Brain microvascular endothelial cell (primary cell): Measurements from ENCODE around the gene LITAFD.
"Not testable (repeated sequence)": the region's sequence is repeated elsewhere in the genome, so short reads cannot be mapped to it uniquely, and the experiment has no call there.

Source experiments
- DNase-seq: peaks from one replicate; pipeline ENCODE4 v3.0.0-alpha.2; 2020
- H3K27ac ChIP-seq: fragments of 250-450 bp; sonication (Bioruptor Pico); 2 replicates; pipeline ENCODE4 v1.5.1; 2020; ENCODE audit warnings: mild to moderate bottlenecking, moderate library complexity
- H3K27me3 ChIP-seq: fragments of 250-450 bp; sonication (Bioruptor Pico); replicated peaks from 2 replicates; pipeline ENCODE4 v1.5.1; 2020; ENCODE audit warnings: mild to moderate bottlenecking
- H3K36me3 ChIP-seq: fragments of 250-450 bp; sonication (Bioruptor Pico); replicated peaks from 2 replicates; pipeline ENCODE4 v1.5.1; 2020; ENCODE audit warnings: mild to moderate bottlenecking
- H3K4me3 ChIP-seq: 2 replicates; pipeline ENCODE4 v1.5.1; 2011; ENCODE audit warnings: low read depth, mild to moderate bottlenecking, control low read depth, low read length, moderate library complexity
- CTCF ChIP-seq: IDR thresholded peaks from 2 replicates; pipeline ENCODE4 v1.5.1; 2011; ENCODE audit warnings: low read depth, mild to moderate bottlenecking, moderate library complexity, low read length, control low read depth, inconsistent platforms; ENCODE audit errors: missing control alignments
- in situ Hi-C: cut with HindIII; loops from 2 replicates; pipeline ENCODE4 v1.10.0; 2017; ENCODE audit warnings: low sequenced_read_pairs, low pct_ligation_motif_present

Gene LITAFD

DNA sequence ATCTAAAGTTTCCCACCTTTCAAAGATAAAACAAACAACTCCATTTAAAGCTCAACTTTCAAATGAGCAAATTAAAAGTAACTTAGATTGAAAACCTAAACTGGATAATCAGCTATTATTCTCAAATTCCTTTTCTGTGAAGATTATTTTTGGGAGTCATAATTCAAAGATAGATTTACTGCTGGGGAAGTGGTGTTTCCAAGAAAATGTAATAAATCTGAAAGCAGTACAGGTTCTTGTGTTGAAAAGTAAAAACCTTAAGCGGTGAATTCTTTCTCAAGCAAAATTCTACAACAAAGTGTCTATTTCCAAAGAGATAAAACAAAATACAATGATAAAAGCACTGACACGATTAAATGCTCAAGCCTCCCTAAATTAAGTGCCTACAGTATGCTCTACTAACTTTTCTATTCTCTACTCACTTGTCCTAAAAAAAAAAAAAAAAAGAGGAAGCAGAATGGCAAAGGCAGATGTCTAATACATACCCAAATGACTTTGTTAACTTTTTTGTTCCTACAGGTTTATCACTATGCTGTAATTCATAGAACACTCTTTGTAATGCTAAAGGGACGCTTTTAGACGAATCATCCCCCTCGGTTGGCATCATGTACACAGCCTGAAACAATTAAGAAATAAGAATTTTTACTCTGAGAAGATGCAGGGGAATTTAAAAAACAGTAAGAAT is 34.5 kb downstream of the LITAFD start:
- TF ChIP-seq CTCF, result no peak
- no peak overlapping the region for H3K27ac ChIP-seq
- peaks cover 65% of the 10 kb centered on the region for H3K36me3 ChIP-seq
- DNase-seq, result no peak
- no peak overlapping the region for H3K4me3 ChIP-seq
- no peaks in the 10 kb centered on the region for H3K27me3 ChIP-seq
- in situ Hi-C loops, result no loop called here

- H3K27ac ChIP-seq, H3K4me3 ChIP-seq, in situ Hi-C loops, DNase-seq, H3K27me3 ChIP-seq: not testable (repeated sequence)
- peaks cover 65% of the 10 kb centered on the region for H3K36me3 ChIP-seq
These were observed 35.2 kb downstream of the LITAFD start for GRCh38 chr16:8917336-8917735.

- Histone ChIP-seq H3K36me3 (peaks cover 56% of the 10 kb centered on the region), H3K27ac (no peak overlapping the region), H3K4me3 (no peak overlapping the region), H3K27me3 (no peaks in the 10 kb centered on the region)
- in situ Hi-C loops, result no loop called here
- DNase-seq, result no peak
- no peak for TF ChIP-seq CTCF
These were observed 37.2 kb downstream of the LITAFD start for GRCh38 chr16:8919089-8919933.

DNA sequence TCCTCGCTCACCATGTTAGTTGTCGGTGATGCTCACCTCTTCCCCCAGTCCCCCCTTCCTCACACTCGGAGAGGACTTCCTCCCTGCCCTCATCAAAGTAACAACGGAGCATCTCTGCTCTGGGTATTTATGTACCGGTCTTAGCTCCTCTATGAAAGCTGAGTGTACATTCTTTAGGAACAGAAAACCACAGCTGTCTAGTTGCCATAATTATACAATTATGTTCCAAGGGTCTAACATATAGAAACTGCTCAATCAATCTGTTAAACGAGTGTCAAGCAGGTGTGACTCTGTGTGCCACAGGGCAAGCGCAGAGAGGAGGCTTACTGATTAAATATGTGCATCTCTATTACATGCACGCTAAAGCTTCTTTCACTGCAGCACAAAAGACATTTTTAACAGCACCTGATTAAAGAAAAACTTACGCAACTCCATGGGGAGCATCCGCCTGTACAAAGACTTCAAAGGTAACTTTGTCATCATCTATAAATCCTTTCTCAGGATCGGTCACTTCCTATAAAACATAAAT is 37.8 kb downstream of the LITAFD start:
- no peaks in the 10 kb centered on the region for H3K27me3 ChIP-seq
- no peak for DNase-seq
- H3K4me3 ChIP-seq, result no peak overlapping the region
- no peak overlapping the region for H3K27ac ChIP-seq
- peaks cover 57% of the 10 kb centered on the region for H3K36me3 ChIP-seq
- in situ Hi-C loops, result no loop called here
- no peak for TF ChIP-seq CTCF

GRCh38 chr16:8920645-8921346 is 38.6 kb downstream of the LITAFD start:
- Histone ChIP-seq H3K27me3 (no peaks in the 10 kb centered on the region), H3K27ac (no peak overlapping the region), H3K4me3 (no peak overlapping the region), H3K36me3 (peaks cover 53% of the 10 kb centered on the region)
- in situ Hi-C loops, result no loop called here
- no peak for TF ChIP-seq CTCF
- no peak for DNase-seq
